HG02885 (cell line): ENCODE results near the gene CASP6.
"Not testable (repeated sequence)": the region's sequence is repeated elsewhere in the genome, so short reads cannot be mapped to it uniquely, and the experiment has no call there.

Source experiments
- ATAC-seq: cut with Tn5 transposase; IDR thresholded peaks from one replicate; pipeline ENCODE4 v1.9.1; 2021; ENCODE audit warnings: mild to moderate bottlenecking; ENCODE audit not compliant: unreplicated experiment, poor library complexity

Gene CASP6

GRCh38 chr4:109722357-109722756, 19.1 kb upstream of the CASP6 start:
- no peak for ATAC-seq

- ATAC-seq = no peak
Observed at GRCh38 chr4:109721033-109721432, 17.8 kb upstream of the CASP6 start.

DNA sequence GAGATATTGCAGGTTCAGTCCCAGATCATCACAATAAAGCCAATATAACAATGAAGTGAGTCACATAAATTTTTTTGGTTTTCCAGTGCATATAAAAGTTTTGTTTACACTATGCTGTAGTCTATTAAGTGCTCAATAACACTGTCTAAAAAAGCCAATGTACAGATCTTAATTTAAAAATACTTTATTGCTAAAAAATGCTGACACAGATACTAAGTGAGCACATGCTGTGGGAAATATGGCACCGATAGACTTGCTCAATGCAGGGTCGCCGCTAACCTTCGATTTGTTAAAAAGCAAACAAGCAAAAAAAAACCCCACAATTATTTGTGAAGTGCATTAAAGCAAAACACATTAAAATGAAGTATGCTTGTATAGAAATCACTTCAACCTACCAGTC, 16.4 kb upstream of the CASP6 start:
- ATAC-seq = no peak

DNA sequence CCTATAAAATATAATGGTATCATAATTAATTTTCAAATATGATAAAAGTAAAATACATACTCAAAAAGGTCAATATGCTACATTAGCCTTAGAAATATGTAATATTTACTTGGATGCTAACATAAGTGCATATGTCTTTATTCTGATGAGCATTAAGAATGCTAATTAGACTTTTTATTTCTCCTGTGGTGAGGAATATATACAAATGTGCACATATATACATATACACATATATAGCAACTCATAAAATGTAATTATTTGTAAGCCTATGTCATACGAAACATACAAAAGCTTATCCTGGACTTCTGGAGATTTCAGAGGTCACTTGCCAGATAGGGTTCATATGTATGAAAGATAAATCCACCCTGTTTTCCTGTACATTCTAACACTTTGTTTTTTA, 15.5 kb upstream of the CASP6 start:
- ATAC-seq = no peak

GRCh38 chr4:109713500-109713899, 10.3 kb upstream of the CASP6 start:
- no peak for ATAC-seq

- peak; percentile 99 for ATAC-seq
Observed at GRCh38 chr4:109708990-109709389, 5.7 kb upstream of the CASP6 start.

DNA sequence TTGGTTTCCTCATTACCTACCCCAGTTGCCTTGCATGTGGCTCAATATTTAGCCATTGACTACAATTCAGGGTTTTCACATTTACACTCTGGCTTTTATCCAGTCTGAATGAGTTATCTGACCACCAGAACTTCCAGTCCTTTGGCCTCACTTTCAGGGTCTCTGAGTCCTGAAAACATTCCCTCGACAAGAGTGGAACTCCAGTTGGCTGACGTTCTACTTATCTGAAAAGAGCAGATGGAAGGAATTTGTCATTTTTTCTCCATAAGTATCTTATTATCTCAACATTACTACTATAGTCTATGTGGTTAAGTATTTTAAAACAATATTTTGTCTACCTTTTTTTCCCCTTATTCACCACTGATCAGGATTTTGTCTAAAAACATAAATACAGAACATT, 5.2 kb upstream of the CASP6 start:
- ATAC-seq = no peak

GRCh38 chr4:109703664-109704361, 568 bp upstream of the CASP6 start:
- no peak for ATAC-seq

GRCh38 chr4:109701566-109702410, 1.5 kb downstream of the CASP6 start:
- ATAC-seq = no peak

DNA sequence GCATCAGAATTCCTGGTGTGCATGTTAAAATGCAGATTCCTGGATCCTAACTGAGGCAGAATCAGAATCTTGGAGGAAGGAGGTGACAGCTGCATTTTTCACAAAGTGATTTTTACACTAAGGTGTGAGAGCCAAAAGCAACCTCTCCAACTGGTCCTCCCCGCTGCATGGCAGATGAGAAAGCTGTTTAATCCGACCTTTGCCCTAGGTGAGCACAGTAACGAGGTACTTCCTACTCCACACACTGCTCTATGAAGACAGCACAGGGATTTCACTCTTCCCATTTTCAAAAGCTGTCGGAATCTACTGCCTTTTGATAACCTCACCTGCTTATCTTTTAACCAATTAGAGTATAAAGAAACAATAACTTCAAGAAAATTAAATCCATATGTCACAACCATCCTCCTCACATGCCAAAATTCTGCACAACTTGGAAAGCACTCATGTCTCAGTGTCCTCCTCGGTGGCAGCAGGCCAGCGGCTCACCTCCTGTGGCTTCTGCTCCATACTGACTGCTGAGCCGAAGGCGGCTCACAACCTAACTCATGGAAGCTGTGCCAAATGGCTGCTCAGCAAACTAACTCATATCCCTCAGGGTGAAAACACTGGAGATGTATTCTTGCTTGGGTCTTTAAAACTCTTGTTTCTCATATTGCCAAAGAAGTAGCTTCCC, 3.6 kb downstream of the CASP6 start:
- ATAC-seq = no peak

DNA sequence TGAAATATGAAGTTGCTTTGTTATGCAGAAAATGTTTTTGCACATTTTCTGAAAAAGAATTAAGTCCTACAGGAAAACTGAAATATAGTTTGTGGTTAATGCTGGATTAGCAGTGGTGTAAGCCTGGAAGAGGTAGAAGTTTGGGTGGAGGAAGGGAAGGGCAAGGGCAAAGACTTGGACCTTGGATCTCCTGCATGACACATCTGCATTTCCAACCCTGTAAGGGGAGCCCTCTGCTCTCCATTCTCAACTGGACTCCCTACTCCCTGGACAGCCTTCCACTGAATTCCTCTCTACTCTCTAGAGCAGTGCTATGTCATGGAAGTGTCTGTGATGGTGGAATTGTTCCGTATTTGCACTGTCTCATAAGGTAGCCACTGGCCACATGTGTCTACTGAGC, 4.6 kb downstream of the CASP6 start:
- no peak for ATAC-seq

GRCh38 chr4:109691411-109691920, 11.8 kb downstream of the CASP6 start:
- ATAC-seq = no peak

DNA sequence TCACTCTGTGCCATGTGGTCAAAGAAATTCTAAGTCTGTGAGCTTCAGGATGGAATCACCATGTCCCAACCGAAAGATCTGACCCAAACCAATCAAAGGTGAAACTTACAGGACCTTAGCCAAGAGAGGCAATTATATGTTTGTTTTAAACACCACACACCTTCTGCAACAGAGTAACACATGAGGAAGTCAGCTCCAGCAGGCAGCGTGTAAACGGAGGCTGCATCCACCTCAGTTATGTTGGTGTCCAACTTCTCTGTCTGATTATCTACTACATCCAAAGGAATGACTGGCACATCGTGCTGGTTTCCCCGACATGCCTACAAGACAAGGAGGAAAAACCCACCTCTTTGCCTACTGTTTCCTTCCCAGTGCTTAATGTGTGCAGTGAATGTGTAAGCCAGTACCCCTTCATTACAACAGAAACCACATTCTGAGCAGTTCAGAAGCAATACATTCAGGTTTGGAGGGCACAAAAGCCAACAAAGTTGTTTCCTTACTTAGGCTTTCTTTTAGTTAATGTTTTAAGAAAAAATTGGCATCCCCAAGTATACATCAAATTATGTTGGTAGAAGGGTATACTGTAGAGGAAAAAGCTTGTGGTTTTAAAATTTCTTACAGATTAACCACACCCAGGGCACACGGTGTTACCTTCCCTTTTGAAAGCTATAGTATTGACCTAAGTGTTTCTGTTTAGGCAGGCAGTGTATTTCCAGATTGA, 12.4 kb downstream of the CASP6 start:
- ATAC-seq = peak; percentile 76

GRCh38 chr4:109684727-109685126, 18.5 kb downstream of the CASP6 start:
- ATAC-seq = no peak

- ATAC-seq = no peak
Observed at GRCh38 chr4:109683621-109684253, 19.5 kb downstream of the CASP6 start.

DNA sequence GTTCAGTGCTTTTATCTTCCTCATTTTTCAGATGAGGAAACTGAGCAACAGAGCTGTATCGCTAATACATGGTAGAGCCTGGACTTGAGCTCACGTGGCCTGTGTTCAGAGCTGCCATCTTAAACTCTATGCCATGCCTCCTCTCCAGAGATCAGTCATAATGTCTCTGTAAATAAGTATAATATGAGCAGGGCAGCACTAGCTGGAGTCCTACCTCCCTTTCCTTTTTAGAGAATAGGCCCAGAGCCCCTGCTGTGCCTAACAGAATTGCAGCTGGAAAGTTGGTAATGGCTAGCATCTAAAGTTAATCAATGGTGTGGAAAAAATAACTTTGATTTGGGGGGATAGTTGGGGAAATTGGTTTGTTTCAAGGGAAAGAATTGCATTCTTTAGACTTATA, 20.4 kb downstream of the CASP6 start:
- no peak for ATAC-seq

DNA sequence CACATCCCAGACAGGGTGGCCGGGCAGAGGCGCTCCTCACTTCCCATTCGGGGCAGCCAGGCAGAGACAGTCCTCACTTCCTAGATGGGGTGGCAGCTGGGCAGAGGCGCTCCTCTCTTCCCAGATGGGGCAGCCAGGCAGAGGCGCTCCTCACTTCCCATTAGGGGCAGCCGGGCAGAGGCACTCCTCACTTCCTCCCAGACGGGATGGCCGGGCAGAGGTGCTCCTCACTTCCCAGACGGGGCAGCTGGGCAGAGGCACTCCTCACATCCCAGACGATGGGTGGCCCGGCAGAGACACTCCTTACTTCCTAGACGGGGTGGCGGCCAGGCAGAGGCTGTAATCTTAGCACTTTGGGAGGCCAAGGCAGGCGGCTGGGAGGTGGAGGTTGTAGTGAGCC, 24.3 kb downstream of the CASP6 start:
- ATAC-seq = not testable (repeated sequence)

DNA sequence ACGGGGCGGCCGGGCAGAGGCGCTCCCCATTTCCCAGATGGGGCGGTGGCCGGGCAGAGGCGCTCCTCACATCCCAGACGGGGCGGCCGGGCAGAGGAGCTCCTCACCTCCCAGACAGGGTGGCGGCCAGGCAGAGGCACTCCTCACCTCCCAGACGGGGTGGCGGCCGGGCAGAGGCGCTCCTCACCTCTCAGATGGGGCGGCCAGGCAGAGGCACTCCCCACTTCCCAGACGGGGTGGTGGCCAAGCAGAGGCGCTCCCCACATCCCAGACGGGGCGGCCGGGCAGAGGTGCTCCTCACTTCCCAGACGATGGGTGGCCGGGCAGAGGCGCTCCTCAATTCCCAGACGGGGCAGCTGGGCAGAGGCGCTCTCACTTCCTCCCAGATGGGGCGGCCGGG, 24.8 kb downstream of the CASP6 start:
- not testable (repeated sequence) for ATAC-seq

DNA sequence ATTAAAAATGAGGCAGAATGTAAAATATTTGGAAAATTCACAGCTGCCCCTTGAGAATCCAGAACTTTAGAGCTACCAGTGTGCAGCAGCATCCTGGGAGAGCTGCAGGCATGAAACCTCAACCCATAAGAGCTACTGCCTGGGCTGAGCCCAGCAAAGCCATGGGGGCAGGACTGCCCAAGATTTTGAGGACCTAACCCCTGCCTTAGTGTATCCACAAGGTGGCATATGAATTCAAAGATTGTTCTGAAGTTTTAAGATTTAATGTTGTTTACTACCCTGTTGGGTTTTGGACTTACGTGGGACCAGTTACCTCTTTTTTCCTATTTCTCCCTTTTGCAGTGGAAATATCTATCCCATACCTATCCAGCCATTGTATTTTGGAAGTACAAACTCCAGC, 26.4 kb downstream of the CASP6 start:
- no peak for ATAC-seq

- ATAC-seq = no peak
Observed at GRCh38 chr4:109675843-109676242, 27.4 kb downstream of the CASP6 start.
